Measurements from ENCODE around the gene SF3A1. TPM values are rescaled to one million over a fixed set of nuclear protein-coding genes. Genes with fewer than 3 reads are reported as not detected.
"Not testable (repeated sequence)": the region's sequence is repeated elsewhere in the genome, so short reads cannot be mapped to it uniquely, and the experiment has no call there.

SF3A1 gene
- total RNA-seq, 1 donor from 2014 or later, result 266 TPM

DNA sequence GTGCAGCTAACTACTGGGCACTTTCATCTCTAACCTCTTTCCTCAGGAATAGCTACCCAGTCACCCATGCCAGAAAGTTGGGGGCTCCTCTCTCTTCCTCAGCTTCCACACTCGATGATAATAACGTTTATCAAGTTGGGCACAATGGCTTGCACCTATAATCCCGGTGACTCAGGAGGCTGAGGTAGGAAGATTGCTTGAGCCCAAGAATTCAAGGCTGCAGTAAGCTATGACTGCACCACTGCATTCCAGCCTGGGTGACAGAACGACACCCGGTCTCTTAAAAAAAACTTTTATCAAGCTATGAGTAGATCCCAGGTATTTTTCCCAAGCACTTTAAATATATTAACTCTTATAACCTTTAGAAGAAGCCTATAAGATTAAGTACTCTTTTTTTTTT, 2.0 kb downstream of the SF3A1 start:
- intact Hi-C loops (cut with micrococcal nuclease), result no loop called here

DNA sequence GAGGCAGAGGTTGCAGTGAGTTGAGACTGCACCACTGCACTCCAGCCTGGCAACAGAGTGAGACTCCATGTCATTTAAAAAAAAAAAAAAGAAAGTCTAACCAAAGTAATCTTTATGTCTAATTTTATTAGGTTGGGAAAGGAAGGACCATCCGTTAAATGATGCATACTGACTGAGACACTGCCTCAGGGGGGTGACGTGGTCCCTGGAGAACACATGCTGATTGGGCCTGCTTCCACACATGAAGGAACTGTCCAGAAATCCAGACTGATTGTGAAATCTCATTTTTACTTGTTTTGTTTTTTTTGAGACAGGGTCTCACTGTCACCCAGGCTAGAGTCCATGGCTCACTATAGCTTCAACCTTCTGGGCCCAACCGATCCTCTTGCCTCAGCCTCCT, 5.5 kb downstream of the SF3A1 start:
- intact Hi-C loops (cut with micrococcal nuclease), result no loop called here

DNA sequence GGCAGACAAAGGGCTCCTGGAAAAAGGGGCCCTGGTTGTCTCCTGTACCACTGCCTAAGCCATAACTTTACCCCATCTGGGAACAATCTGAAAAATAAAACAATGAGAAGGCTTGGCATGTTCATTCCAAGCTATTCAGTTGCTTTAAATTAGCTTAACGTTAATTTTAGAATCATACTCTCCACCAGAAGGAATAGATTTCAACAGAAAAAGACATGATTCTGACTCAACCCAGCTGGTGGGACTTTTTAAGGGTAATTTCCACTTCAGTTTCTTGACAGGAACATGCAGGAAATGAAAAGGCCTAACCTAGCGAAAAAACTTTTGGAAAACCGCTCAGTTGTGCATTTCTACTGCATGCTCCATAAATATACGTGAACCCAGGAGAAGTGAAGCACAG, 7.9 kb downstream of the SF3A1 start:
- intact Hi-C loops (cut with micrococcal nuclease), result no loop called here

DNA sequence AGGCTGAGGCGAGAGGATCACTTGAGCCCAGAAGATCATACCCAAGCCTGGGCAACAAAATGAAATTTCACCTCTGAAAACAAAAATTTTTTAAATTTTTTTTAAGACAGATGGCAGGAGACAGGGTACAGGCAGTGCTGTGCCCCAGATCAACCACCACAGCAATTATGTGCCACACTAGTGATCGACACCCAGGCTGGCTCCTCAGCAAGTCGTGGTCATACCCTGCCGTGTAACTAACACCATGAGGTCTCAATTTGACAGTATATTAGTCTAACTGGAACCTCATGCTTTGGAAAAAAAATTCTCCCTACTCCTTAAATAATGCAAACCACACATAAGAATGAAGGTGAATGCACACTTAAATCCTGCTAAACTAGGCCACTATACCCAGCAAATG, 8.3 kb downstream of the SF3A1 start:
- intact Hi-C loops (cut with micrococcal nuclease), result no loop called here

DNA sequence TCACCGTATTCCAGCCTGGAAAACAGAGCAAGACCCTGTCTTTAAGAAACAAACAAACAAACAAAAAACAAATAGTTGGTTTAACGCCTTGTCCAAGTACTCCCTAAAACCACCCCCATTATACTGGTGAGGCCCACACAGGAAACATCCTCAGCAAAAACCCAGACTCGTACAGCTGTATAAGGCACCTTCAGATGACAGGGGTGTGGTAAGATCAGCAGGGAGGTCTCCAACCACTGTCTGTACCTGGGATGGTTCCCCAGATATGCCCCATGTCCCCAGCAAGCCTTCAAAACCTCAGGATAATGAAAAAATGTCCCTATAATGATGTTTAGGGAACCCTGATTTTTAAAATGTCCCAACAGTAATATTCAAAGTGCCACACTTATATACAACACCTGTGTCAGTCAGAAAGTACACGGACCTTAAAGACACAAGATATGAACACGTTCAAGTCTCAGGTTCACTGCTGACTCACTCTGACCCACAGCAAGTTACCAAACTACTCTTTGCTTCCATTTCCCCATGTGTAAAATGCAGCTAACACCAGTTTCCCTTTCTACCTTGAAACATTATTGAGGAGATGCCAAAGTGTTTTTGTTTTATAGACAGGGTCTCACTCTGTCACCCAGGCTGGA, 9.3 kb downstream of the SF3A1 start:
- intact Hi-C loops (cut with micrococcal nuclease), result no loop called here

DNA sequence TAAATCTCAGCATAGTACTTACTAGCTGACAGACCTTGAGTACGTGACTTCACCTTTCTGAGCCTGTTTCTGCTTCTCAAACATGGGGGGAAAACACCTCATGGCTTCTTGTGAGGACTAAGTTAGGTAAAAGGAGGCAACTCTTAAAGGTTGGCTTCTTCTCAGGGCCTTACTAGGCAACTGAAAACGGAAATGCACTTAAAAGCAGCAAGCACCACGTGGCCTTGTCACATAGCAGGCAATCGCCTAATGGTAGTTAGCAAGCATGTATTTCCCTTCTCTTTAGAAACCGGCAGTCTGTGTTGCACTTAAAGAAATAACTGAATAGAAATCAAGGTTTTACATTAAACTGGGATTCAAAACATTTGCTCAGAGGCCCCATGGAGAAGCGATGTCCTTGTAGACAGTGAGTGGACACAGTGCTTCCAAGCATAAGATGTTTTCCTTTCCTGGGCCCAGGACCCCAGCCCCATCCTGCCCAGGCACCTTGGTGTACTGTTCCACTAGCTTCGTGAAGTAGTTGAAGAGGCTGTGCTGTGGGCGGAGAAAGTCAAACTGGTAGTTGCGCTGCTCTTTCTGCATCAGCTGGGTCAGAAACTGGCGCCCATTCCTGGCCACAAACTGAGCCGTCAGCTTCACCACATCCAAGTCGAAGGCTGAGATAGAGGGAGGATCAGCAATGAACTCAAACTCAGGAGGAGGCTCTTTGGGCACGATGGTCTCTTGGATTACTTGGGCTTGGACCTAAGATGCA, 12.1 kb downstream of the SF3A1 start:
- intact Hi-C loops (cut with micrococcal nuclease), result no loop called here

DNA sequence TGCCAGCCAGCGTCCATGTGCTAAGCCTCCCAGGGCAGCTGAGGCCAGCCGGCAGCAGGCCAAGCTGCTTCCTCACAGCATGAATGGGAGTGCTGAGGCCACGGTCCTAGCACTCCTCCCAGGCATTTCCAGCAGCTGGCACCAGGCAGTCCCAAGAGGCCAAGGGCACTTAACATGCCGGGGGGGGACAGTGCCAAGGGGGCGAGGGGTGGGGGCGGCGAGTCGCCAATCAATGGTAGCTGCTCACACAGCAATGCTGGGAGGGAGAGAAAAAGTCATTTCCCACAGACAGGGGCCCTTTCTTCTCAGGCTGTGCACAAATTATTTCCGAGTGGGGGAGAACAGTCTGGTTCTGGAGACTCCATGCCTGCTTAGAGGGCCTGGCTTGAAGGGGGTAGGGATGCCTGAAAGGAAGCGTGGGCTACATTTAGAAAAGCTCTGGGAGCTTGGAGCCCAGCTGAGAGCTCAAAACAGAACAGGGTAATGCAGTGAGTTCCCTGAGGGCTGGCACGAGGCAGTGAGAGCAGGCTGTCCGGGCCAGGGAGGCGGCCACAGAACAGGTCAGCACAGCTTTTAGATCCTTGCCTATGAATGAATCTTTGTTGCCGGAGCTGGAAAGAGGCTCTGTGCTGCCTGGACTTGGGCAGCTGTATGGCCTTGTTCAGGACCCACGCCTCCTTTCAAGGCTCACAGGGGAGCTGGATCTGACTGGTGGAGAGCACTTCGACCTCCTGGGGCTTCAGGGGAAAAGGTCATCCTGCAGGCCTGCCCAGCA, 15.6 kb downstream of the SF3A1 start:
- intact Hi-C loops (cut with micrococcal nuclease), result no loop called here

DNA sequence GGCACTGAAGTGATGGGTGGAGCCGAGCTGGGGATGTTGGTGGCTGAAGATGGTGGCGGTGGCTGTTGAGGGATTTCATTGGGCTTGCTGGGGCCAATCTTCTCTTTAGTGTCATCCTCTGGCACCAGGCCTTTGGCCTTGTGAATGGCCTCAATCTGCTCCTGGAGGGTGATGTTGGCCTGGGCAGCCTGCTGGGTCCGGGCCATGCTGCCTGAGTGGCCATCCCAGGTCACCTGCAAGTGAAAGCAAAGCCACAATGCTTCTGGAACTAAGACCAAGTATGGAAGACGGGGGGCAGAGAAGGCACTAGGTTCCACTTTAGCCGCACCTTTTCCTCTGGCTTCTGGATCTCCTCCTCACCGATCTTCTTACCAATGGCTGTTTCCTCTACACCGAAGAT, 17.9 kb downstream of the SF3A1 start:
- intact Hi-C loops (cut with micrococcal nuclease), result no loop called here

DNA sequence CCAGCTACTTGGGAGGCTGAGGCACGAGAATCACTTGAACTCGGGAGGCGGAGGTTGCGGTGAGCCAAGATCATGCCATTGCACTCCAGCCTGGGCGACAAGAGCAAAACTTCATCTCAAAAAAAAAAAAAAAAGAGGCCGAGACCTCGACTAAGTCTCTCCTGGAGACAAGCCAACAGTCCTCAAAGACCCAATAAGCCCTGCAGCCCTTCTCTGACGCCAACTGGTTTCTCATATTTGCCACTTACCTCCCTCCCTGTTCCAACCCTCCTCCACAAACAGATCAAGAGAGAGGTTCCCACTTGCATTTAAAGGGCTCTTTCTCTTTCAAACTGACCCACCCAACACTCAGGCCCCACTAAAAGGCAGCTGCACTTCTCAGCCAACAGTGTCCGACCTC, 18.4 kb downstream of the SF3A1 start:
- intact Hi-C loops (cut with micrococcal nuclease), result not testable (repeated sequence)

DNA sequence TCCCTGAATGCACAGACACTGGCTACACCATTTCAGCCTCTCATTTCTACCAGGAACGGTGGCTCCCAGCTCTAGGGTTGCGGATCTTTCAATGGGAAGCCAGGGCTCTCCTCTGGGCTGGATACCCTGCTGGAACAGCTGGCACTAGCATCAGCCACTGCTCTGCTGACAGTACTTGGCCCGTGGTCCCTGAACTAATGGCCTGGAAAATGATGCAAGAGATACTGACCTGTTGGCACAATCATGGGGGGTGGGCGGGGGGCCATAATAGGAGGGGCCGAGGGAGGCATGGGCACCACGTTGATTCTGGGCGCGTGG, 19.3 kb downstream of the SF3A1 start:
- intact Hi-C loops (cut with micrococcal nuclease), result no loop called here

DNA sequence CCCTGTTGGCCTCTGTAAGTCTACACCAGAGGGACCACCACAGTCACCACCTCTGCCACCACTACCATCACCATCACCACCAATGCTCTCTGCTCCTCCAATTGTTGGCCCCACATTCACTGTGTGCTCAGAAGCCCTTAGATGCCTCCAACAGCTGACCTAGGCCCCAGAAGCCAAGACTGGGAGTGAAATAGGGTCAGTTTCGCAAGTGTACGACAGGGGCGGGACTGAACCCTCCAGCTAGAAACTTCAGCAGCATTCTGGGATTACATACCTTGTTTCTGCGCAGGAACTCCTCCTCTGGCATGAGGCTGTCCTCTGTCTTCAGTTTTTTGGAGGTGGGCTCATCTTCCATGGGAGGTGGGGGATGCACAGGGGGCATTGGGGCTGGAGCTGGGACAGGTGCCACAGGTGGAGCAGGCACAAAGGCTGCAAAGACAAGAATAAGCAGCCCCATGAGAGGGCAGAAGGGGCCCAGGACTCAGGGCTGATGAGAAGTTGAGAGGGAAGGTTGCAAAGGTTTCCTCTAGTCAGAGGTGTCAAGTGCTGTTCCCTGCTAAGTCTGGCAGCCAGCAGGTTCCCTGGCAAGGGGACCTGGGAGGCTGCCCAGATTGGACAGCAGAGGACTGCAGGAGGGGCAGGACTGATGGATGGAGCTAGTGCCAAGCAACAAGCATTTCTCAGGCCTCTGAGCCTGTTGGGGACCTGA, 19.8 kb downstream of the SF3A1 start:
- intact Hi-C loops (cut with micrococcal nuclease), result no loop called here

DNA sequence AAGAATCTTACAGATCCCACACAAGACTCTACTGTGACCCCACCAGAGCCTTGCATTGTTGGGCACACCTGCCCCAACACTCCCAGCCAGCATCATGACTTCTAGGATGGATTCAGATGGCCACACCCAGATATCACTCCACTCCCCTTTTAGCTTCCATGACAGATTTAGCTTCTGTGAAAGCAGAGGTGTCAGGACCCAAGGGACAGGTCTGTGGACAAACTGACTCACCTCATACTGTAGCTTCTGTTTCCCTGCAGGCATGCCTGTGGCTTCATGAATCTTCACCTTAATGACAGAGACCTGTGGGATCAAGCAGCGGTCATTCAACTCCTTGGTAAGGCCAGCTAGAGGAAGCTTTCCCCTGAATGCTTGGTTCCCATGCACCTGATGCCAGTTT, 21.5 kb downstream of the SF3A1 start:
- intact Hi-C loops (cut with micrococcal nuclease), result no loop called here

DNA sequence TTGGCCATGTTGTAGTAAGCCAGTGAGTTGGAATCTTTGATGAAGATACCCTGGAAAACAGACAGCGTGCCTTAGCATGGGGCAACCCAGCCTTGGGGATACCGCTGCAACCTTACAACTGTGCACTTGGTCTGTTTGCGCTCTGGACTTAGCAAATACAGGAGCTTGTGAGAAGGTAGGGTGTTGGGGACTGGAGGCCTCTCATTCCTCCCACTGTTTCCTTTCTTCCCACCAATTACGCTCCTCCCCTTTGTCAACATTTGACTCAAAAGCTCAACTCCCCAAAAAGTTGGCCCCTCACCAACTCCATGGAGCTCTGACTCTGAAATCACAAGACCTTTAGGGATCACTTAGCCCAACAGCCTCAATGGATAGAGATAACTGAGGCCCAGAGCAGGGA, 22.0 kb downstream of the SF3A1 start:
- intact Hi-C loops (cut with micrococcal nuclease), result no loop called here

DNA sequence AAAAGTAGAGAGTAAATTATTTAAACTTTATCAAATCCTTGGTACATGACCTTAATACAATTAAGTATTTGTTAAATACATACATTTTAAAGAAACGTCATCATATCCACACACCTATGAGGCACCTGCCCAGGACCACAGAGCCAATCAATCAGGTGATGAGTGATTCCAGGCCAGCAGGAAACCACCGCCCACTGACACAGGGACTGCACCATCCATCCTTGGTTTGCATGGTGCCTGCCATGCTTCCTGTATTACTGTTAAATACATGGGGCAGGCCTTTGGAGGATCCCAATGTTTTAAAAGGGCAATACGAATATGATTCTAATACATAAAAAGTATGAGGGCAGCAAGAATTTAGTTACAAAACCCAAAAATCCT, 23.0 kb downstream of the SF3A1 start:
- intact Hi-C loops (cut with micrococcal nuclease), result no loop called here

DNA sequence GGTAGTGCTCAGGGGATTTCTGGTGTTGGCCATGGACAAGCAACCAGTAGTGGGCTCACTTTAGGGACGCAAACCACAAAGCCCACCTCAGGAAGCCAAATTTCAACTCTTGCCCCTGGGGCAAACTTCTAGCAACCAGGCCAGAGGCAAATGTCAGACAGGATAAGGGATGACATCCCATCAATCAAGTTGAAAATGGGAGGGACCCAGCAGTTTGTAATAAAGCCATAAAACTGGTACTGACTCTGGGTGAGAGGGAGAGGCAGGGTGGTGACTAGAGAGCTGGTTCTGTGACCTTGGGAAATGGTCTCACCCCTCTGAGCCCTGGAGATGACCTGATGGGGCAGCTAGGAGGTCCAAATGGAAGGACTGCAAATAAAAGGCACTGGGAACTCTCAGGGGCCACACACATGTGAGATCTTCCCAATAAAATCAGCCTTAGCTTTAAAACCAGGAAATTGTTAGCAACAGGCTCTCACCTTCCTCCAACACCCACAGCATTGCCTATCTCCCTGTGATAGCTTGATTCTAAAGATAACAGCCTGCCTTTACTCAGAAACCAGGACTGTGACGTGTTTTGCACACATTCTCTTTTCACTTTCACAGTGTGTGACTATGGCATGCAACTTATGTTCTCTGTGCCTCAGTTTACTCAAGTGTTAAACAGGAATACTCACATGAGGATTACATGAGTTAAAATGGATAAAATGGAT, 23.5 kb downstream of the SF3A1 start:
- intact Hi-C loops (cut with micrococcal nuclease), result no loop called here

DNA sequence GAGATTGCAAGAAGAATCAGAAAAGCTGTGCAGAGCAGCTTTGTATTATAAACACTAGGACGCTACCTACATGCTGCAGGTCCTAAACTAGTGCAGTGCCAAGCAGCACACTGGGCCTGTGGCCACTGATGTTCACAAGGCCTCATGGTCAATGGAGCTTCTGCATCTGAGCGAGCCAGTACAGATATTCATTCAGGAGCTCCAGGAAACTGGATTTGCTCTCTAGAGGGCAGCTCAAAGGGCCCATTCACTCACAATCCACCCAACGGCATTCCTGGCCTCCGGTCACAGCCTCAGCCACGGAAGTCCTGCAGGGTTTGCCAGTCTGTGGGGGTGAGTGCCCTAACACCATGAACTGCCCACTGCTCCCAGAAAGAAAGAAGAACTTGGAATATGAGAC, 24.1 kb downstream of the SF3A1 start:
- intact Hi-C loops (cut with micrococcal nuclease), result no loop called here

DNA sequence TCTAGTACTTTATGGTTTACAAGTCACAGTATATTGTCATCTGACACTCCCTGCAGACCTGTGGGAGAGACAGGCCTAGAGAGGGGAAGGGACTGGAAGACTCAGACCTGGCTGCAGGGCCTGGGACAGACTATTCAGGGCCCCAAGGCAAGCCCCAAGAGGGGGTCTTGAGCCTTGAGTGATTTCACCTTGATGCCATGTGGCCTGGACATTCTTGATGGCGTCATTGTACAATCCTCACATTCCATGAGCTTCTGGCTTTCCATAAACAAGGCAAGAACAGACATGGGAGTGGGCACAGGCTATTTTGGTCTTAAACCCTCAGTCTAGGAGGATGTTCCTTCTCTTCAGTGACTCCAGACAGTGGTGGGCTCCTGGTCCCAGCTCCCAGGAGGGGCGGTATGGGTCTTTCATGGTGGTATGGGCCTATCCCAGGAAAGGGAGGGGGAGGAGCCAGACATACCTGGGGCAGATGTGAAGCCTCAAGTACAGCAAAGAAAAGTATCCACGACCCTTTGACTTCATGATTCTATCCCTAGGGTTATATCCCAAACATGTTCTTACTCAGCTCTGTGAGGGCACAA, 28.1 kb downstream of the SF3A1 start:
- intact Hi-C loops (cut with micrococcal nuclease), result no loop called here

DNA sequence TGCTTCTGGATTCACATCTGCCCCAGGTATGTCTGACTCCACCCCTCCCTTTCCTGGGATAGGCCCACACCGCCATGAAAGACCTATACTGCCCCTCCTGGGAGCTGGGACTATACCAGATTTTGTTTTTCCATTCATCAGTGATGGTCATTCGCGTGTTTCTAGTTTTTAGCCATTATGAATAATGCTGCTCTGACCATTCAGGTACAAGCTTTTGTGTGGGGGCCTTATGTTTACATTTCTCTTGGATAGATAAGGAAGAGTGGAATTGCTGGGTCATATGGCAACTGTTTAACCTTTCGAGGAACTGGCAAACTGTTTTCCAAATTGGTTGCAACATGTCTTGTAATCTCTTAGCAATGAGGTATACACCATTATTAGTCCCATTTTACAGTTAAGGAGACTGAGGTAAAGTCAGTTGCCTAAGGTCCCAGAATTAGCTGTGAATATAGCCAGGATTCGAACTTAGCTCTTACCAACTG, 28.8 kb downstream of the SF3A1 start:
- intact Hi-C loops (cut with micrococcal nuclease), result loop anchor here (1.0 to 2.0 kb wide), 6 partner anchors 28 to 773 kb away; partner anchors contain the start of genes CASTOR1, MTMR3 and SF3A1

DNA sequence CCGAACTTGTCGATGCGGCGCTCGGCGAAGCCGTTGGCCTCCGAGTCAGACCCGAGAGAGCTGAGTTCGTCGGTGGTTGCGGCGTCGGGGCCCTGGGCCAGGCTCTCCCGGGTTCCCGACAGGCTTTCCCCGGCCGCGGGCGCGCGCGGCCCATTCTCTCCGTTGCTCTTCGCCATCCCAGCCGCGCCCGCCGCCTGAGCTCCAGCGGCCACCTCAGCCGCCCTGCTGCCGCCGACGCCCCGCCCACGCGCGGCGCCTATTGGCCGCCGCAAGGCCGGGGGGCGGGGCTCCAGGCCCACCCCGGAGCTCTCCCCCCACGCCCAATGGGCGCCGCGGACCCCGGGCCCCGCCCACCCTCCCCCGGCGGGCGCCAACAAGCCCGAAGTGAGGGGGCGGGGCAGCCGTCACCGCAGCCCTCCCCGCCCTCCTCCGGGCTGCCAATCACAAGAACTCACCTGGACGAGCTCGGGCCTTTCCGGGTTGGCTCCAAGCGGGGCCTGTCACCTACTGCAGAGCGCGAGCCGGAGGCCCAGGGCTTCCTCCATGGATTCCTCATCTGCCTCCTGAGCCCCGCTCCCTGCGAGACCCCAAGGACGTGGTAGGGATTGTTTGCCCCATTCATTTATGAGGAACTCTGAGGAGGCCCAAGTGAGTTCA, 29.9 kb downstream of the SF3A1 start, which contains the start of gene TBC1D10A:
Gene TBC1D10A, minus strand, starts transcription at position 236 of the 657 bp plus-strand sequence. Its CDS starts 60 bp downstream, at position 176.
- intact Hi-C loops (cut with micrococcal nuclease), result loop anchor here (1.0 to 2.0 kb wide), 7 partner anchors 29 to 772 kb away; partner anchors contain the start of genes CASTOR1, MTMR3, RNF215 and SF3A1

DNA sequence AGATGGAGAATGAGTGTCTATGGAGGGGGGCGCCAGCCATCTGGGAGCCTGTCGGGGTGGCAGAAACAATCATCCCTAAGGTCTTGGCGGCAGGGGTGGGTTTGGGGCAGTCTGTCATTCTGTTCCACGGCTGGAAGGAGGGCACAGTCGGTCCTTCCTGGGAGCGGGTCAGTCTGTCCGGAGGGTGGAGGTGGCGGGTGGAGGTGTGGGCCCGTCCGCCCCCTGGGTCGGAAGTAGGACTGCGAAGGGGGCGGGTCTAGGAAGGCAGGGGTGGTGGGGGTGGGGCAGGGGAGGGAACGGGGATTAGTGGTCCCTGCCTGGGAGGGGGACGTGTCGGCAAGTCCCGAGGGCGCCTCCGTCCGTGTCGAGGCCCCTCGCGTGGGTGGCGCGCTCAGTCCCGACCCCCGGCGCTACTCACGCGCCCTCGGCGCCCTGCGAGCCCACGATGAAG, 30.4 kb downstream of the SF3A1 start:
- intact Hi-C loops (cut with micrococcal nuclease), result loop anchor here (1.0 to 2.0 kb wide), 2 partner anchors 61 to 771 kb away; partner anchors contain the start of gene RNF215
